Type B pancreatic cell (in vitro differentiated cells): ENCODE measurements around the gene PRPF6. TPM values are rescaled to one million over a fixed set of nuclear protein-coding genes. Genes with fewer than 3 reads are reported as not detected.

Experiments
- DNase-seq: peaks from one replicate; pipeline ENCODE4 v3.0.0; 2021; ENCODE audit warnings: mixed read lengths; ENCODE audit not compliant: unreplicated experiment; ENCODE audit errors: extremely low spot score
- H3K27ac Mint-ChIP-seq: 2 replicates; pipeline ENCODE4 v1.8.0; 2021; ENCODE audit warnings: mild to moderate bottlenecking, mixed read lengths
- H3K27me3 Mint-ChIP-seq: 2 replicates; pipeline ENCODE4 v1.8.0; 2021; ENCODE audit warnings: mixed read lengths
- H3K36me3 Mint-ChIP-seq: 2 replicates; pipeline ENCODE4 v1.8.0; 2021; ENCODE audit warnings: mixed read lengths
- H3K4me1 Mint-ChIP-seq: one replicate; pipeline ENCODE4 v1.8.0; 2021; ENCODE audit warnings: mixed read lengths; ENCODE audit not compliant: unreplicated experiment
- H3K4me3 Mint-ChIP-seq: 2 replicates; pipeline ENCODE4 v1.8.0; 2021; ENCODE audit warnings: mild to moderate bottlenecking, mixed read lengths
- H3K9me3 Mint-ChIP-seq: 2 replicates; pipeline ENCODE4 v1.8.0; 2021; ENCODE audit warnings: mixed read lengths
- total RNA-seq: library from RNA; stranded (reverse); gene quantifications from 2 replicates; pipeline ENCODE4 v1.2.1, GENCODE V29; 2021; ENCODE audit warnings: low replicate concordance
- TF ChIP-seq, protein P1 (sequence below): fragments of 200-600 bp; sonication (generic); conservative IDR thresholded peaks from 2 replicates; pipeline ENCODE4 v1.5.0; 2021; ENCODE audit warnings: antibody characterized with exemption, mild to moderate bottlenecking

The PRPF6 gene
- total RNA-seq, 1 donor from 2014 or later = 67.9 TPM

DNA sequence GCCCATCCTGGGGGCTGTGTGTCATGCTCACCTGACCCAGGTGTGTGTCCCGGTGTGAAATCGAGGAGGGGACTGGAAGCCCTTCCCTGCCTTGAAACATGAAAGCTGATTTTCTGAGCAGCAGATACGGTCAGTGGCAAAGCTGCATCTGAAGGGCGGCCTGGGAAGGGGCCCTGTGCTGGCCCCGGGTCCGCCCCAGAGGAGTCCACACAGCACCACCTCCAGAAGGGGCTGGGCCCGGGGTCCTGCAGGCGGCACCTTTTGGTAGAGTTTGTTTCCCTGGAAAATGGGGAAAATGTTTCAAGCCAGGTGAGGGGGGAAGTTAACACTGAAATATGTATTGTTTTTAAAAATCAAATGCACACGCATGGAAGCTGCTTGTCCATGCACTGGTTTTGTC lies 45.5 kb upstream of the PRPF6 start:
- H3K9me3 Mint-ChIP-seq = no peaks in the 10 kb centered on the region
- DNase-seq = no peak
- no peak overlapping the region for H3K4me3 Mint-ChIP-seq
- H3K27me3 Mint-ChIP-seq = no peaks in the 10 kb centered on the region
- H3K27ac Mint-ChIP-seq = no peak overlapping the region
- no peaks in the 10 kb centered on the region for H3K4me1 Mint-ChIP-seq
- H3K36me3 Mint-ChIP-seq = peaks cover 27% of the 10 kb centered on the region
- TF ChIP-seq, protein P1, sequence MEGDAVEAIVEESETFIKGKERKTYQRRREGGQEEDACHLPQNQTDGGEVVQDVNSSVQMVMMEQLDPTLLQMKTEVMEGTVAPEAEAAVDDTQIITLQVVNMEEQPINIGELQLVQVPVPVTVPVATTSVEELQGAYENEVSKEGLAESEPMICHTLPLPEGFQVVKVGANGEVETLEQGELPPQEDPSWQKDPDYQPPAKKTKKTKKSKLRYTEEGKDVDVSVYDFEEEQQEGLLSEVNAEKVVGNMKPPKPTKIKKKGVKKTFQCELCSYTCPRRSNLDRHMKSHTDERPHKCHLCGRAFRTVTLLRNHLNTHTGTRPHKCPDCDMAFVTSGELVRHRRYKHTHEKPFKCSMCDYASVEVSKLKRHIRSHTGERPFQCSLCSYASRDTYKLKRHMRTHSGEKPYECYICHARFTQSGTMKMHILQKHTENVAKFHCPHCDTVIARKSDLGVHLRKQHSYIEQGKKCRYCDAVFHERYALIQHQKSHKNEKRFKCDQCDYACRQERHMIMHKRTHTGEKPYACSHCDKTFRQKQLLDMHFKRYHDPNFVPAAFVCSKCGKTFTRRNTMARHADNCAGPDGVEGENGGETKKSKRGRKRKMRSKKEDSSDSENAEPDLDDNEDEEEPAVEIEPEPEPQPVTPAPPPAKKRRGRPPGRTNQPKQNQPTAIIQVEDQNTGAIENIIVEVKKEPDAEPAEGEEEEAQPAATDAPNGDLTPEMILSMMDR = no peak

DNA sequence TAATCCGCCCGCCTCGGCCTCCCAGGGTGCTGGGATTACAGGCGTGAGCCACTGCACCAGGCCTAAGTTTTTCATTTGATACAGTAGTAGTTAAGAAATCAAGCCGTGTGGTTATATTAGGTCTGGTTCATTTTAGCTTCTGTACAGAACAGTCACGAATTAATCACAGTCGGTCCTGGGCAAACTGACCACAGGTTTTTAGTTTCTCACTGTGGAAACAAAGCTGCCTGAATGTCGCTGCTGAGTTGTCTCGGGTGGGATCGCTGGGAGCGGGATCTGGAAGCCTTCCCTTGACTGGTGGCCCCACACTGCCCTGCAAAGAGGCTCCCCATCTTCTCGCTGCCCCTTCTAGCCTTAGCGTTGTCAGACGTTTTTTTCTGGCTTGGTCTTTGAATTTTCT lies 43.3 kb upstream of the PRPF6 start:
- H3K36me3 Mint-ChIP-seq = peaks cover 14% of the 10 kb centered on the region
- no peak overlapping the region for H3K4me3 Mint-ChIP-seq
- H3K9me3 Mint-ChIP-seq = no peaks in the 10 kb centered on the region
- no peak for DNase-seq
- TF ChIP-seq, protein P1 = no peak
- no peaks in the 10 kb centered on the region for H3K4me1 Mint-ChIP-seq
- H3K27me3 Mint-ChIP-seq = no peaks in the 10 kb centered on the region
- H3K27ac Mint-ChIP-seq = no peak overlapping the region

DNA sequence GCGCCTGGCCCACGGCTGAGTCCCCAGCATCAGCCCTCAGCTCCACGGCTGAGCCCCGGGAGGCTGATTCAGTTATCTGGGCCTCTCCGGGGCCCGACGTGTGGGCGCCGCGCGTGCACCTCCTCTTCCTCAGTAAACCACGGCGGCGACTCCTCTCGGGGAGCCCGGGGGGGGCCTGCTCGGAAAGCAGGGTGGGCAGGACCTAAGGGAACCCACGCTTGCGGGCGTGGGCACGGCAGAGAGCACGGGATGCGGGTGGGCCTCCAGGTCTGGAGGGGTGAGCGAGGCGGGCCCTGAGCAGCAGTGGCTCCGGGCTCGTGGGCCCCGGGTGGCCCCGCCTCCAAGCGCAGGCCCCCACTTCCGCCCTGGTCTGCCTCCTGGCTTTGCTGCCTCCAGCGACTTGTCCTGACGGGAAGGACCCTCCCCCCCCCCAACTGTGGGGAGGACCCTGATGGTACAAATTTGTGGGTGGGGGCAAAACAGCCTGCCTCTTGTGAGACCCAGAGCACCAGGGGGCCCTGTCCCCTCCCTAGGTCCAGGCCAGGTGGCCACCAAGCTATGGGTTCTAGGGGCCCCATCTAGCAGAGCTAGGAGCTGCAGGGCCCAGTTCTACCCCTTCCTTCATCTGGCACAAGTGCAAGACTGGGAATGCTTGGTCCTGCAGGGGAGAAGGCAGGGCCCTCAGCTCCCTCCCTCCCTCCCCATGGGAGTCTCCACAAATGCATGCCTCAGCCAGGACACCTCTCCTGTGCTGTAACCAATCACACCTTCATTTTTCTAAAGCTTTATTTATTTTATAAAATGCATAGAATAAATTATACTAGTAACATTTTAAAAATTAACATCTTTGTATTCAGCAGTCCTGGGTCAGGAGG lies 41.6 kb upstream of the PRPF6 start:
- no peak for DNase-seq
- H3K27ac Mint-ChIP-seq = no peak overlapping the region
- H3K4me3 Mint-ChIP-seq = no peak overlapping the region
- no peaks in the 10 kb centered on the region for H3K27me3 Mint-ChIP-seq
- peaks cover 14% of the 10 kb centered on the region for H3K36me3 Mint-ChIP-seq
- no peaks in the 10 kb centered on the region for H3K4me1 Mint-ChIP-seq
- TF ChIP-seq, protein P1 = no peak
- no peaks in the 10 kb centered on the region for H3K9me3 Mint-ChIP-seq

DNA sequence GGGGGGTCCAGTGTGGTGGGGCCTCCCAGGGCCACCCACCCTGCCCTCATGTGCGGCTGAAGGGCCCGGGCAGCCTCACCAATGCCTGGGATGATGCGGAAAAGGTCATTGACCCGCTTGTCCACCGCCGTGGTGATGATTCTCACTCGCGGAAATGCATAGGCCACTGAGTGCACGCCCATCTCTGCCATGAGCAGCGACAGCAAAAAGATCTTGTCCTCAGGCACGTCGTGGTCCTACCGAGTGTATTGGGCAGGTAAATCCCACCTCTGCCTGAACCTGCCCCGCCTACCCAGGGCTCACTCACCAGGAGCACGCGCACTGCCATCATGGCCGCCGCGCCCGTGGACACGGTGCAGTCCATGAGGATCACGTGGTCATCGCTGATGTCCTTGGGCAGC lies 40.9 kb upstream of the PRPF6 start:
- Mint-ChIP-seq H3K4me1 (no peaks in the 10 kb centered on the region), H3K4me3 (no peak overlapping the region), H3K27ac (no peak overlapping the region), H3K27me3 (no peaks in the 10 kb centered on the region), H3K36me3 (peaks cover 10% of the 10 kb centered on the region), H3K9me3 (no peaks in the 10 kb centered on the region)
- DNase-seq = no peak
- TF ChIP-seq, protein P1 = no peak

DNA sequence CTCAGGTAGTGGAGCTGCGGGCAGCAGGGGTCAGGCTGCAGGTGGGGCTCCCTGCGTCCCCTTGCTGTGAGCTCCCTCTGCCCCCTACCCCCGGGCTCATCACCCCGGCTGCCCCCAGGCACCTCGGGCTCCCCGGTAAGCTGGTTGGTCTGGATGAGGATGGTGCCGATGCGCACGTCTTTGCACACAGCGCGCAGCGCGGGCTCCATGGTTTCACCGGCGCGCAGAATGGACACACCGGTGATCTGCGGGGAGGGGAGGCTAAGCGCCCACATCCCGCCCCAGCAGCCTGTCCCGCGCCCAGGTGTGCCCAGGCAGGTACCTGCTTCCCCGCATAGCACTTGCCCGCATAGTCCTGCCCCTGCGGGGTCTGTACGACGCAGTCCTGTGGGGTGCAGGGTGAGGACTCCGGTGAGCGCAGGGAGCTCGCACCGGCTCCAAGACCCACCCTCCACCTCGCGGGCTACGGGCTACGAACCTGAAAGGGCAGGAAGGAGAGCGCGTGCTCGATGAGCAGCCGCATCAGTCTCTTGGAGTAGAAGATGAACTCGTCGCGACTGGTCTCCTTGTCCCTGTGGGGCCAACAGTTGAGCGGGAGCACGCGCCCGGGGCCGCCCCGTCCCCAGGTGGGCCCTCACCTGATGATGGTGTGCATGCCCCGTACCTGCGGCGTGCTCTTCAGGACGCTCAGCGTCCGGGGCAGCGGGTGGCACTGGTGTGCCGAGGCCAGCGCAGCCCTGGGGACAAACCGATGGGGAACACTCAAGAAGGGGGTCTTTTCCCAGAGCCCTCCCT lies 40.3 kb upstream of the PRPF6 start:
- Mint-ChIP-seq H3K4me1 (no peaks in the 10 kb centered on the region), H3K27me3 (no peaks in the 10 kb centered on the region), H3K4me3 (no peak overlapping the region), H3K27ac (no peak overlapping the region), H3K9me3 (no peaks in the 10 kb centered on the region), H3K36me3 (peaks cover 9% of the 10 kb centered on the region)
- TF ChIP-seq, protein P1 = no peak
- no peak for DNase-seq
